HUES6 (cell line): ENCODE measurements around the gene LRRC4B.

Experiments used
- H3K27ac ChIP-seq: 2 replicates; pipeline ENCODE4 v1.7.0; 2013; ENCODE audit warnings: low read depth, mild to moderate bottlenecking, low read length, inconsistent platforms
- H3K27me3 ChIP-seq: 2 replicates; pipeline ENCODE4 v1.6.1; 2013; ENCODE audit warnings: low read length; ENCODE audit not compliant: control insufficient read depth, insufficient read depth
- H3K36me3 ChIP-seq: 2 replicates; pipeline ENCODE4 v1.6.1; 2013; ENCODE audit warnings: low read length; ENCODE audit not compliant: control insufficient read depth, insufficient read depth
- H3K4me1 ChIP-seq: 2 replicates; pipeline ENCODE4 v1.6.1; 2013; ENCODE audit warnings: low read length; ENCODE audit not compliant: control insufficient read depth, insufficient read depth
- H3K4me3 ChIP-seq: 2 replicates; pipeline ENCODE4 v1.5.1; 2013; ENCODE audit warnings: low read depth, low read length
- H3K9ac ChIP-seq: one replicate; pipeline ENCODE4 v1.6.1; 2013; ENCODE audit warnings: mild to moderate bottlenecking, low read length
- H3K9me3 ChIP-seq: 2 replicates; pipeline ENCODE4 v1.6.1; 2013; ENCODE audit warnings: low read depth, low read length; ENCODE audit not compliant: control insufficient read depth, insufficient read depth

Gene LRRC4B

DNA sequence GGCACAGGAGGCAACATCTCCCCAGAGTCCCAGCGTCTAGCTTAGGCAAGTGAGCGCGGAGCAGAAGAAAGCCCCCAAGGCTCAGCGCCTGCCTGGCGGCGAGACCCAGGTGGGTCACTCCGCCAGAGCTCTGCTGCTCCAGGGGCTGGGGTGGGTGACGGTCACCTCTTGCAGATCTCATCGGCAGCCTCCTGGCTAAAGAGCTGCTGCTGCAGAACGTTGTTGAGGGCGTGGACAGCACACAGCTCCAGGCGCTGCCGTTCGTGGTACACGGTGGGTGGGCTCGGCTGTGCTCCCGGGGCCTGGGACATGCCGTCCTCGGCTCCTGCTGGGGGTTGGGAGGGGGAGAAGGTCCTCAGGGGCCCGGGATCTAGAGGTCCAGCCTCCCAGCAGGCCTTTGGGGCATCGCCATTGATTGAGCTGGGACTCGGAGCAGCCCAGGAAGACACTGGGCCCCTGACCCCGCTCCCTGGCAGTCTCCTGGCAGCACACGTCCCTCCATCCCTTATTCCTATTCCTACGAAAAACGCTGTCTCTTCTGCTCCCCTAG, 58.0 kb downstream of the LRRC4B start:
- H3K4me3 ChIP-seq = peak overlapping the region; percentile 63
- H3K27me3 ChIP-seq = peaks cover 18% of the 10 kb centered on the region
- no peaks in the 10 kb centered on the region for H3K9me3 ChIP-seq
- H3K4me1 ChIP-seq = peaks cover 10% of the 10 kb centered on the region; the same call in 1 of the 2 replicates
- no peaks in the 10 kb centered on the region for H3K36me3 ChIP-seq
- H3K9ac ChIP-seq = no peak overlapping the region
- H3K27ac ChIP-seq = no peak overlapping the region

GRCh38 chr19:50509366-50509765, 58.9 kb downstream of the LRRC4B start:
- Histone ChIP-seq H3K27ac (no peak overlapping the region), H3K9ac (no peak overlapping the region), H3K4me3 (no peak overlapping the region), H3K27me3 (peaks cover 17% of the 10 kb centered on the region), H3K9me3 (no peaks in the 10 kb centered on the region), H3K4me1 (peaks cover 8% of the 10 kb centered on the region; the same call in 1 of the 2 replicates), H3K36me3 (no peaks in the 10 kb centered on the region)

- Histone ChIP-seq H3K27ac (no peak overlapping the region), H3K9me3 (no peaks in the 10 kb centered on the region), H3K4me3 (no peak overlapping the region), H3K36me3 (no peaks in the 10 kb centered on the region), H3K27me3 (peaks cover 12% of the 10 kb centered on the region; the same call in 1 of the 2 replicates), H3K9ac (no peak overlapping the region), H3K4me1 (peaks cover 3% of the 10 kb centered on the region; the same call in 1 of the 2 replicates)
Measured at GRCh38 chr19:50508843-50509190, 59.4 kb downstream of the LRRC4B start.

DNA sequence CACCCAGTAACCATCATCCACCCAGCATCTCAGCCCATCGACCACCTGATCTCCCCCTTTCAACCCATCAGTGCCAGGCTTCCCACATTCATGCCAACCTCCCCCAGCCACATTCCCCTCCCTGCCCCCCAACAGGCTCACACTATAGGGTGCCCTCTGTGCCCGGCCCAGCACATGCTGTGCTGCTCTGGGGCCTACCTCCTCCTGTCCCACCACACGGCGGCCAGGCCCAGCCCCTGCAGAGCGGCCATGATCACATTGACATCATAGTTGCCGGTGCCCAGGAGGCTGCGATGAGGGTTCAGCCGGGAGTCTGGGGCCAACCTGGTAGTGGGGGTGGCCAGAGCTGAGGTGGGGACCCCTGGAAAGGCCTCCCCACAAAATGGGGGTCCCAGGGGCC, 60.9 kb downstream of the LRRC4B start:
- Histone ChIP-seq H3K27me3 (peaks cover 12% of the 10 kb centered on the region; the same call in 1 of the 2 replicates), H3K4me3 (no peak overlapping the region), H3K9me3 (no peaks in the 10 kb centered on the region), H3K27ac (no peak overlapping the region), H3K4me1 (peaks cover 3% of the 10 kb centered on the region; the same call in 1 of the 2 replicates), H3K36me3 (no peaks in the 10 kb centered on the region), H3K9ac (no peak overlapping the region)

DNA sequence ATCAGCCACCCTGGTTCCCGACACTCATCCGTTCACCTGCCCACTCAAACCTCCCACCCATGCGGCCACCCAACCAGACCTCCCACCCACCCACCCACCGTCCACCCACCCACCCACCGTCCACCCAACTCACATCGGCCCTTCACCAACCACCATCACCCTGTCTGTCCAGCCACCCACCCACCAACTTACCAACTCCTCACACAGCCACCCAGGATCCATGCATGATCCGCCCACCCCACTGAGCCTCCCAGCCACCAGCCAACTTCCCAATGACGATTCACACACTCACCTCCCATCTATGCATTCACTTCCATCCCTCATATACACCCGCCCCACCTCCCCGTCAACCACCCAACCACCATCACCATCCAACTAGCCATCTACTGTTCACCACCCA, 61.5 kb downstream of the LRRC4B start:
- no peaks in the 10 kb centered on the region for H3K9me3 ChIP-seq
- no peak overlapping the region for H3K27ac ChIP-seq
- no peaks in the 10 kb centered on the region for H3K36me3 ChIP-seq
- no peak overlapping the region for H3K9ac ChIP-seq
- H3K27me3 ChIP-seq = peaks cover 12% of the 10 kb centered on the region
- H3K4me1 ChIP-seq = peaks cover 3% of the 10 kb centered on the region; the same call in 1 of the 2 replicates
- H3K4me3 ChIP-seq = no peak overlapping the region

DNA sequence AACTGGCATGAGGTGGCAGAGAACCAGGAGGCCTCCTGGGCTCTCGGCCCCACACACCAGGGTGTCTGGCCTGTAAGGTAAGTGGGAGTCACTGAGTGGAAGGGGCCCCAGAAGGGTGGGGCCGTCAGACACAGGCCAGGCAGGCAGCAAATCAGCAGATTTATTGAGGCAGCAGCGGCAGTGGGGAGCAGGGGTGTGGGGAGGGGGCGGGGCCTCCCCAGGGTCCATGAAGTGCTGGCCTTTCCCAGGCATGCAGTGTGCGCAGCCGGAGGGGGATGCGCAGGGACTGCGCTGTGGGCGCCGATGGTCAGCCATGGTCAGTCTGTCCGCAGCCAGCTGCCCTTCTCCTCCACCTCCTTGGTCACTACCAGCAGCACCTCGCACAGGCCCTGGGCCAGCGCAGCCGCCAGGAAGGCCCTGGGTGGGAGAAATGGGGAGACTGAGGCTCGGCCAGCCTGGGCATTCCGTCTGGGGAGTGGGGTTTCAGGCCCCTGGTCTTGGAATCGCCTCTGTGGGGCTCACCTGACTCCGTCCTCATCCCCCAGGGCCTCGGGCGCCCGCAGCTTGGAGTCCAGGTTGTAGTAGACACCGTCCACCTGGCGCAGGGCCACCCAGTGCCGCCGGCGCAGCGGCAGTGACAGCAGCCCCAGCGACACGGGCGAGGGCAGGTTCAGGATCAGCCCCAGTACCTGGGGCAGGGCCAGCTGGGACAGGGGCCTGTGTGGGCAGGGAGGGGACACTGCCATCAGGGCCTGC, 62.2 kb downstream of the LRRC4B start:
- Histone ChIP-seq H3K4me3 (no peak overlapping the region), H3K4me1 (peaks cover 9% of the 10 kb centered on the region; the same call in 1 of the 2 replicates), H3K36me3 (no peaks in the 10 kb centered on the region), H3K9ac (no peak overlapping the region), H3K27me3 (peaks cover 16% of the 10 kb centered on the region), H3K9me3 (no peaks in the 10 kb centered on the region), H3K27ac (no peak overlapping the region)

- H3K4me1 ChIP-seq = peaks cover 17% of the 10 kb centered on the region
- no peaks in the 10 kb centered on the region for H3K36me3 ChIP-seq
- H3K27ac ChIP-seq = no peak overlapping the region
- H3K9me3 ChIP-seq = no peaks in the 10 kb centered on the region
- H3K4me3 ChIP-seq = no peak overlapping the region
- H3K9ac ChIP-seq = no peak overlapping the region
- peaks cover 40% of the 10 kb centered on the region for H3K27me3 ChIP-seq
Measured at GRCh38 chr19:50501568-50502475, 66.4 kb downstream of the LRRC4B start.

GRCh38 chr19:50501186-50501567, 67.1 kb downstream of the LRRC4B start:
- Histone ChIP-seq H3K9ac (peak overlapping the region; percentile 41), H3K4me1 (peaks cover 20% of the 10 kb centered on the region), H3K27me3 (peaks cover 46% of the 10 kb centered on the region), H3K36me3 (no peaks in the 10 kb centered on the region), H3K27ac (no peak overlapping the region), H3K4me3 (no peak overlapping the region), H3K9me3 (no peaks in the 10 kb centered on the region)

GRCh38 chr19:50500753-50501151, 67.5 kb downstream of the LRRC4B start:
- peak overlapping the region; percentile 50; the same call in 1 of the 2 replicates for H3K4me3 ChIP-seq
- peaks cover 20% of the 10 kb centered on the region for H3K4me1 ChIP-seq
- peaks cover 50% of the 10 kb centered on the region for H3K27me3 ChIP-seq
- no peaks in the 10 kb centered on the region for H3K9me3 ChIP-seq
- no peak overlapping the region for H3K27ac ChIP-seq
- H3K9ac ChIP-seq = peak overlapping the region; percentile 41
- no peaks in the 10 kb centered on the region for H3K36me3 ChIP-seq

DNA sequence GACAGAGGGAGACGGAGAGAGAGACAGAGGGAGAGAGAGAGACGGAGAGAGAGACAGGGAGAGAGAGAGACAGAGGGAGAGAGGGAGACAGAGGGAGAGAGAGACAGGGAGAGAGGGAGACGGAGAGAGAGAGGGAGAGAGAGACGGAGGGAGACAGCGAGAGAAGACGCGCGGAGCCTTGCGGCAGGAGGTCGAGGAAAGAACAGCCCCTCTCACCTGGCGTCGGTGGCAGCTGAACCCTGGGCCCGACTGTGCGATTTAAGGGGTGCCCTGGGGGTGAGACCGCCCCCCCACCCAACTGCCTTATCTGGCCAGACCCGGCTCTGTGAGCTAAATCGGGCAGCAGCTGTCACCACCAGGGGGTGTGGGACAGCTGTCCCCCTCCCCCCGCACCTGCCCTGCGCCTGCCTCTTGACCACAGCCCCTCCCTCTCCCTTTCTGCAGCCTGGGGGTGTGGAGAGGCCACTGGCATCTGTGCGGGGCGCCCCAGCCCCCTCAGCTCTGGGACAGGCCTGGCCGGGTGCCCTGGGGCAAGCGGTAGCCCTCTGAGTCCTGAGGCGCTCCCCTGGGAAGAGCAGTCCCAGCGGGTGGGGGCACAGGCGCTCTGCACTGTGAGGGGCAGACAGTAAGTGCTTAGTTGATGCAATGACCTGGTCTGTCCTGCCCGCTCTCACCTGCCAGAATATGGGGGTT, 68.0 kb downstream of the LRRC4B start:
- H3K36me3 ChIP-seq = no peaks in the 10 kb centered on the region
- H3K4me1 ChIP-seq = peaks cover 20% of the 10 kb centered on the region
- H3K9ac ChIP-seq = peak overlapping the region; percentile 61
- no peak overlapping the region for H3K27ac ChIP-seq
- H3K4me3 ChIP-seq = peak overlapping the region; percentile 50
- no peaks in the 10 kb centered on the region for H3K9me3 ChIP-seq
- H3K27me3 ChIP-seq = peaks cover 53% of the 10 kb centered on the region
